ENCODE results near the gene TMEM61. TPM values are rescaled to one million over a fixed set of nuclear protein-coding genes. Genes with fewer than 3 reads are reported as not detected.

TMEM61 gene
- total RNA-seq, 1 donor from 2014 or later = not detected

DNA sequence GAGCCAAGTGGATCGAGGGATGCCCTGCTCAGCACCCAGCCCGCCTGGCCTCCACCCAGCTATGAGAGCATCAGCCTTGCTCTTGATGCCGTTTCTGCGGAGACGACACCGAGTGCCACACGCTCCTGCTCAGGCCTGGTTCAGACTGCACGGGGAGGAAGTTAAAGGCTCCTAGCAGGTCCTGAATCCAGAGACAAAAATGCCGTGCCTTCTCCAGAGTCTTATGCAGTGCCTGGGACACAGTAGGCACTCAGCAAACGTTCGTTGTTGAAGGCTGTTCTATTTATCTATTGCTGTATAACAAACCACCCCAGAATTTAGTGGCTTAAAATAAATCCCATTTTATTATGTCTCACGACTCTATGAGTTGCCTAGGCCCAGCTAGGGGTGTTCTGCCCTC lies 11.5 kb downstream of the TMEM61 start:
- ChIA-PET CTCF (no interaction called here), POLR2A (no interaction called here)
- Mint-ChIP-seq H3K27ac (no peak overlapping the region), H3K27me3 (peaks cover 26% of the 10 kb centered on the region), H3K4me1 (peaks cover 12% of the 10 kb centered on the region), H3K36me3 (ENCODE audit: low read depth) (no peaks in the 10 kb centered on the region), H3K4me3 (no peak overlapping the region), H3K9me3 (no peaks in the 10 kb centered on the region)
- ATAC-seq (ENCODE audit: low read depth) (no peak), DNase-seq (no peak)
- intact Hi-C loops (cut with micrococcal nuclease) = no loop called here
- TF ChIP-seq, protein P1, sequence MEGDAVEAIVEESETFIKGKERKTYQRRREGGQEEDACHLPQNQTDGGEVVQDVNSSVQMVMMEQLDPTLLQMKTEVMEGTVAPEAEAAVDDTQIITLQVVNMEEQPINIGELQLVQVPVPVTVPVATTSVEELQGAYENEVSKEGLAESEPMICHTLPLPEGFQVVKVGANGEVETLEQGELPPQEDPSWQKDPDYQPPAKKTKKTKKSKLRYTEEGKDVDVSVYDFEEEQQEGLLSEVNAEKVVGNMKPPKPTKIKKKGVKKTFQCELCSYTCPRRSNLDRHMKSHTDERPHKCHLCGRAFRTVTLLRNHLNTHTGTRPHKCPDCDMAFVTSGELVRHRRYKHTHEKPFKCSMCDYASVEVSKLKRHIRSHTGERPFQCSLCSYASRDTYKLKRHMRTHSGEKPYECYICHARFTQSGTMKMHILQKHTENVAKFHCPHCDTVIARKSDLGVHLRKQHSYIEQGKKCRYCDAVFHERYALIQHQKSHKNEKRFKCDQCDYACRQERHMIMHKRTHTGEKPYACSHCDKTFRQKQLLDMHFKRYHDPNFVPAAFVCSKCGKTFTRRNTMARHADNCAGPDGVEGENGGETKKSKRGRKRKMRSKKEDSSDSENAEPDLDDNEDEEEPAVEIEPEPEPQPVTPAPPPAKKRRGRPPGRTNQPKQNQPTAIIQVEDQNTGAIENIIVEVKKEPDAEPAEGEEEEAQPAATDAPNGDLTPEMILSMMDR (IDR thresholded peaks at IDR 0.05) = no peak

DNA sequence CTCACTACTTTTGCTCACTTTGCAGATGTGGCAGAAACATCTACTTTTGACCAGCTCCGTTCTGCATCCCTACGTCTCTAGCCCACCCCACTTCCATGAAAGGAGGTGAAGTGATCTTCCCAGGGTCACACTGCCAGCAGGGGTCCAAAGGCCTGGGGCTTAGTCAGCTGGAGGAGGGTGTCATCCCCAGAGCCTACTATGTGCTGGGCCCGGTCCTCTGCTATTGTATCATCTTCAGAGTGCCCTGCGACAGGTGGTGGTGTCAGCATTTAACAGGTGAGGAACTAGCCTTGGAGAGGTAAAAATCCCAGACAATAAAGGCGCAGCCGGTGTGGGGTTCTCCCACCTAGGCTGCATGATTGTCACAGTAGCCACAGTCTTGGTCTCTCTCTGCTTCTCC lies 12.7 kb downstream of the TMEM61 start:
- peaks cover 15% of the 10 kb centered on the region for H3K4me1 Mint-ChIP-seq

DNA sequence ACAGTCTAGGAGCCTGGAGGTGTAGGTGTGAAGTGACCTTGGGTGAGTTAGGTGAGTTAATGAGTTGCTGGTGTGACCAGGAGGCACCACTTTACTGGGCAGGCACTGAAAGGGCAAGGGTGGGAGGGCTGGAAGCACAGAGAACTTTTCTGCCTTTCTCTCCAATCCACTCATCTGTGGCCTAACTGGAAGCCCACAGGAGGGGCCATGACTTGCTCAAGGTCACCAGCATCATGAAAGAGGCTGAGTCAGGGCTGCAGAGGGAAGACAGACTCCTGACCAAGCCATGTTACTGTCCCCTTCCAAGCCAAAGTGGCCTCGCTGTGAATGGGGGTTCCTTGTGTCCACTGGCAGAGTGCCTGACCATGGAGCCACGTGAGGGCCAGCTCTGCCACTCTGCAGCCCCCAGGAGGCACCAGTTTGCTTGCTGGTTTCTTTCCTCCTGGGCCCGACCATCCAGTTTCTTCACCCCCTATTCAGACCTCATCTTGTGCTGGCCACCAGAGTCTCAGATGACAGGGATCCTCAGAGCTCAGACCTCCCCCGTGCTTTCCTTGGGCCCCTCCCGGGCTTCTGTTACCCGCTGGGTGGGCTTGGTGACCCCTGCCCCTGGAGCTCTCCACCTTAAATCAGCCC lies 14.0 kb downstream of the TMEM61 start:
- no peak overlapping the region for H3K27ac Mint-ChIP-seq
- POLR2A ChIA-PET = no interaction called here
- DNase-seq (no peak), ATAC-seq (ENCODE audit: low read depth) (no peak)
- TF ChIP-seq, protein P1 (IDR thresholded peaks at IDR 0.05) = no peak
- no peak overlapping the region for H3K4me3 Mint-ChIP-seq
- peaks cover 15% of the 10 kb centered on the region for H3K4me1 Mint-ChIP-seq
- intact Hi-C loops (cut with micrococcal nuclease) = no loop called here
- peaks cover 40% of the 10 kb centered on the region for H3K27me3 Mint-ChIP-seq
- H3K36me3 Mint-ChIP-seq (ENCODE audit: low read depth) = no peaks in the 10 kb centered on the region
- H3K9me3 Mint-ChIP-seq = no peaks in the 10 kb centered on the region
- CTCF ChIA-PET = interaction anchor here (3.7 kb wide), 1 partner anchor 49 kb away, joined by 30 read pairs; no protein-coding TSS in a partner anchor

More for the DNA sequence above, 12.7 kb downstream of the TMEM61 start:
- no peak for DNase-seq
- intact Hi-C loops (cut with micrococcal nuclease) = no loop called here
- TF ChIP-seq, protein P1 (IDR thresholded peaks at IDR 0.05) = no peak
- no peaks in the 10 kb centered on the region for H3K9me3 Mint-ChIP-seq
- ChIA-PET POLR2A (no interaction called here), CTCF (no interaction called here)
- no peak for ATAC-seq (ENCODE audit: low read depth)
- no peaks in the 10 kb centered on the region for H3K36me3 Mint-ChIP-seq (ENCODE audit: low read depth)
- H3K27ac Mint-ChIP-seq = no peak overlapping the region
- no peak overlapping the region for H3K4me3 Mint-ChIP-seq
- H3K27me3 Mint-ChIP-seq = peaks cover 36% of the 10 kb centered on the region

DNA sequence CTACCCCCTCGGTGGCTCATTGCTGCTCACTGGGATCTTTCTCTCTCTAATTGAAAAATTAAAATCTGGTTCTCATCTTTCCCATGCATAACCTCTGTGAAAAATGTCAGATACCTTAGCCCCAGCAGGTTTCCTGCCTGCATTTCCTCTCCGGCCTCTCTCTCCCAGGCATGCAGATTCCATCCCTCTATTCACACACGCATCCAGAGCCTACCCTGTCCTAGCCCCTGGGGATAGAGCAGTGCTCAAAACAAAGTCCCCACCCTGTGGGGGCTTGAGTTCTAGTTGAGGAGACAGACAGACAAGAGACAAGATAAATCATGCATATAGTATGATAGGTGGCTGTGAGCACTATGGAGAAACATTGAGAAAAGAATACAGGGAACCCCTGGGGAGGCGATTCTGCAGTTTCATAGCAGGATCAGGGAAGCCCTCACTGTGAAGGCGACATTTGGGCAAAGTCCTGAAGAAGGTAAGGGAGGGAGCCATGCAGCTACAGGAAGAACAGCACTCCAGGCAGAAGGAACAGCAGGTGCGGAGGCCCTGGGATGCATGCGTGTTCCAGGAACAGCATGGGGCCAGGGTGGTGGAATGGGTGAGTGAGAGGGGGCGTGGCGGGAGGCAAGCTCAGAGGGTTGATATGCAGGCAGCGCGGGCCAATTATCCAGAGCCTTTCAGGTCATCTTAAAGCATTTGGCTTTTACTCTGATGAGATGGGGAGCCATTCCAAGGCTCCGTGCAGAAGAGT lies 14.8 kb downstream of the TMEM61 start:
- ChIA-PET POLR2A (no interaction called here), CTCF (interaction anchor here (3.7 kb wide), 1 partner anchor 50 kb away, joined by 30 read pairs; no protein-coding TSS in a partner anchor)
- Mint-ChIP-seq H3K27ac (no peak overlapping the region), H3K27me3 (peaks cover 44% of the 10 kb centered on the region), H3K9me3 (no peaks in the 10 kb centered on the region), H3K36me3 (ENCODE audit: low read depth) (no peaks in the 10 kb centered on the region), H3K4me3 (no peak overlapping the region), H3K4me1 (peaks cover 15% of the 10 kb centered on the region)
- ATAC-seq (ENCODE audit: low read depth) (no peak), DNase-seq (no peak)
- intact Hi-C loops (cut with micrococcal nuclease) = no loop called here
- TF ChIP-seq, protein P1 (IDR thresholded peaks at IDR 0.05) = no peak

DNA sequence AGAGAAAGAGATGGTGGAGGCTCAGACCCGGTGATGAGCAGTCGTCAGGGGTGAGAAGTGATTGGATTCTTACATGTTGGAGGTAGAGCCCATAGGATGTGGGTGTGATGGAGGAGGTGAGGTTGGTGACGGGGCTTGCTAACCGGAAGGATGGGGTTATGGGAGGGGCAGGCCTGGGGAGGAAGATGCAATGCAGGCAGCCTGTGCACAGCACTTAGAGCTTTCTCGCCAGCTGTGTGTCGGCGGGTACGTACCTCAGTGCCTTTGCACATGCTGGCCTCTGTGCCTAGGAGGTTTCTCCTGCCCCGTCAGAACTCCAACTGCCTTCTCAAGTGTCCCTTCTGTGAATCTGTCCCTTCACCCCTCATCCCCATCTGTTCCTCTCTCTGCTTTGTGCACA lies 15.4 kb downstream of the TMEM61 start:
- CTCF ChIA-PET = interaction anchor here (0.6 to 3.7 kb wide), 5 partner anchors 42 to 111 kb away, joined by 3 to 30 read pairs (median 3); no protein-coding TSS in a partner anchor
- POLR2A ChIA-PET = no interaction called here
- no peaks in the 10 kb centered on the region for H3K9me3 Mint-ChIP-seq
- H3K4me1 Mint-ChIP-seq = peaks cover 15% of the 10 kb centered on the region
- DNase-seq (no peak), ATAC-seq (ENCODE audit: low read depth) (no peak)
- TF ChIP-seq, protein P1 (IDR thresholded peaks at IDR 0.05) = no peak
- no peaks in the 10 kb centered on the region for H3K36me3 Mint-ChIP-seq (ENCODE audit: low read depth)
- H3K27me3 Mint-ChIP-seq = peaks cover 46% of the 10 kb centered on the region
- H3K4me3 Mint-ChIP-seq = no peak overlapping the region
- intact Hi-C loops (cut with micrococcal nuclease) = loop anchor here (1.0 kb wide), 3 partner anchors 46 to 110 kb away; no protein-coding TSS in a partner anchor
- no peak overlapping the region for H3K27ac Mint-ChIP-seq
